ENCODE data around the gene MYT1. TPM values are rescaled to one million over a fixed set of nuclear protein-coding genes. Genes with fewer than 3 reads are reported as not detected.
"Not testable (repeated sequence)": the region's sequence is repeated elsewhere in the genome, so short reads cannot be mapped to it uniquely, and the experiment has no call there.

The MYT1 gene
- polyA plus RNA-seq, 3 donors: not detected

DNA sequence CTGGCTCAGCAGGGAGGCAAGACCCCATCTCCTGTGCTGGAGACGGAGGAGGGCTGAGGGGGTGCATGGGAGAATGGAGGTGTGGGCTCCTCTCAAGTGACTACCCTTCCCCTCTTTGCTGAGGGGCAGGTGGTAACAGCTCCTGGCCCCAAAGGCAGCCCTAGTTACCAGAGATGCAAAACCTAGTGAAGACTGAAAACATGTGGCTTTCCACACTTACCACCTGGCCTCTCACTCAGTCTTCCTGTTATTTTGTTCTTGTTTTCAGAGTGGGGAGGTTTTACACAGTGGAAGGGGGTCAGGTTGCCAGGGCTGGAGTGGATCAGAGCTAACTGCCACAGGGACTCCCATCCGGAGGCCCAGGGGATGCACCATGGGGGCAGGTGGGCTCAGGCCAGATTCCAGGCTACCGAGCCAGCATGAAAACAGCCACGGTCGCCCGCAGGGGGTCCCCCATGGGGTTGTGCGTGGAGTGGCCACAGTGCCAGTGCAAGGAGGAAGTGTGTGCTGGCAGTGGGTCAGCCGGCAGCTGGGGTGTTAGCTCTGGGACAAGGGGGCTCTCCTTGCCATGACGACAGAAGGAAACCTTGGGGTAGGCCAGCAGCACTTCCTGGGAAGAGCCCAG lies 21.1 kb downstream of the MYT1 start:
- Histone ChIP-seq H3K79me2 (ENCODE audit: insufficient read depth, low read length) (no peaks in the 10 kb centered on the region), H4K20me1 (ENCODE audit: insufficient read depth, low read length) (no peaks in the 10 kb centered on the region), H2AFZ (ENCODE audit: insufficient read depth, low read depth, low read length, poor library complexity, severe bottlenecking) (no peak overlapping the region), H3K4me3 (replicated peaks in 1 of 3; ENCODE audit: low read depth in 2 of 3, low read length in 3 of 3) (no peak overlapping the region), H3K9ac (ENCODE audit: insufficient read depth, low read length, poor library complexity, severe bottlenecking) (no peak overlapping the region), H3K9me3 (replicated peaks in 1 of 2; ENCODE audit: control insufficient read depth in 1 of 2, insufficient read depth in 1 of 2, low read length in 2 of 2) (peaks cover 4 to 23% of the 10 kb centered on the region in 2 donors), H3K27ac (ENCODE audit: low read depth in 1 of 2, low read length in 2 of 2) (no peak overlapping the region), H3K36me3 (replicated peaks in 1 of 2; ENCODE audit: control insufficient read depth in 1 of 2, insufficient read depth in 2 of 2, low read length in 2 of 2) (no peaks in the 10 kb centered on the region), H3K4me2 (replicated peaks; ENCODE audit: extremely low read depth, low read length, poor library complexity, severe bottlenecking) (no peak overlapping the region), H3K27me3 (ENCODE audit: control insufficient read depth in 2 of 2, insufficient read depth in 2 of 2, low read length in 2 of 2) (no peaks in the 10 kb centered on the region), H3K4me1 (ENCODE audit: control insufficient read depth in 1 of 2, insufficient read depth in 2 of 2, low read length in 2 of 2) (no peaks in the 10 kb centered on the region)
- TF ChIP-seq, protein P1, sequence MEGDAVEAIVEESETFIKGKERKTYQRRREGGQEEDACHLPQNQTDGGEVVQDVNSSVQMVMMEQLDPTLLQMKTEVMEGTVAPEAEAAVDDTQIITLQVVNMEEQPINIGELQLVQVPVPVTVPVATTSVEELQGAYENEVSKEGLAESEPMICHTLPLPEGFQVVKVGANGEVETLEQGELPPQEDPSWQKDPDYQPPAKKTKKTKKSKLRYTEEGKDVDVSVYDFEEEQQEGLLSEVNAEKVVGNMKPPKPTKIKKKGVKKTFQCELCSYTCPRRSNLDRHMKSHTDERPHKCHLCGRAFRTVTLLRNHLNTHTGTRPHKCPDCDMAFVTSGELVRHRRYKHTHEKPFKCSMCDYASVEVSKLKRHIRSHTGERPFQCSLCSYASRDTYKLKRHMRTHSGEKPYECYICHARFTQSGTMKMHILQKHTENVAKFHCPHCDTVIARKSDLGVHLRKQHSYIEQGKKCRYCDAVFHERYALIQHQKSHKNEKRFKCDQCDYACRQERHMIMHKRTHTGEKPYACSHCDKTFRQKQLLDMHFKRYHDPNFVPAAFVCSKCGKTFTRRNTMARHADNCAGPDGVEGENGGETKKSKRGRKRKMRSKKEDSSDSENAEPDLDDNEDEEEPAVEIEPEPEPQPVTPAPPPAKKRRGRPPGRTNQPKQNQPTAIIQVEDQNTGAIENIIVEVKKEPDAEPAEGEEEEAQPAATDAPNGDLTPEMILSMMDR (IDR thresholded peaks at IDR 0.05): no peak
- intact Hi-C loops (cut with micrococcal nuclease): no loop called here
- 91% methylated on average over 8 of the region's 9 CpGs for WGBS (ENCODE audit: insufficient coverage)
- peaks cover 2 to 21% (median 12%) of the 10 kb centered on the region in 7 donors for H3K9me3 Mint-ChIP-seq
- no peak for DNase-seq
- H3K27ac Mint-ChIP-seq: peak overlapping the region in 1 of 7 donors; percentile 55
- no peaks in the 10 kb centered on the region for H3K4me1 Mint-ChIP-seq
- H3K4me3 Mint-ChIP-seq: no peak overlapping the region
- H3K36me3 Mint-ChIP-seq: no peaks in the 10 kb centered on the region
- H3K27me3 Mint-ChIP-seq (ENCODE audit: low read depth in 3 of 3): peaks cover 2 to 9% (median 5%) of the 10 kb centered on the region in 3 donors

DNA sequence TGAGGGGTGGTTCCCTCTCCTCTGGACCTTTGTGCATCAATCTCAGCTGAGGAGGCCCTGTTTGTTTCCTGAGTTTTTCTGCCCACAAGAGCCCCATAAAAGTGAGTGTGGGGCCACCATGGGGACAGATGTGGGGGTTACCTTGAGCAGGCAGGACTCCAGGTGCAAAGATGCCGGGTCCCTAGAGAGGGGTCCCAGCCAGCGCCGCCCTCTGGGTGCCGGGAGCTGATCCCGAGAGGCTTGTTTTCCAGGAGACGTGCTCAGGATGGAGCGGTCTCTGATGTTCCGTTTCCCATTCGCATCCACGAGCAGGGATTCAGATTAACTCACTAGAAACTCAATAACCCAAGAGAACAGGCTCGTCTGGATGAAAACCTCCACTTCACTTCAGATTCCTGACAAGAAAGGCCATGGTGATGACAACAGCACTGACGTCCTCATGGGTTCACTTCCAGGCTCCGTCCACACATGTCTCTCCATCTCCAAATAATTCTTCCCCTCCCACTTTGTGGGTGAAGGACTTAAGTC lies 21.9 kb downstream of the MYT1 start:
- H3K27me3 Mint-ChIP-seq (ENCODE audit: low read depth in 3 of 3): peaks cover 2 to 9% (median 5%) of the 10 kb centered on the region in 3 donors
- WGBS (ENCODE audit: insufficient coverage): 93% methylated on average over 11 of the region's 13 CpGs
- no peak for DNase-seq
- no peaks in the 10 kb centered on the region for H3K27me3 ChIP-seq (ENCODE audit: control insufficient read depth in 2 of 2, insufficient read depth in 2 of 2, low read length in 2 of 2)
- no peaks in the 10 kb centered on the region for H3K36me3 Mint-ChIP-seq
- H3K9me3 Mint-ChIP-seq: peaks cover 2 to 20% (median 12%) of the 10 kb centered on the region in 7 donors
- no peaks in the 10 kb centered on the region for H3K4me1 ChIP-seq (ENCODE audit: control insufficient read depth in 1 of 2, insufficient read depth in 2 of 2, low read length in 2 of 2)
- no peak overlapping the region for H3K27ac Mint-ChIP-seq
- no peak overlapping the region for H2AFZ ChIP-seq (ENCODE audit: insufficient read depth, low read depth, low read length, poor library complexity, severe bottlenecking)
- H3K9me3 ChIP-seq (replicated peaks in 1 of 2; ENCODE audit: control insufficient read depth in 1 of 2, insufficient read depth in 1 of 2, low read length in 2 of 2): peaks cover 4 to 23% of the 10 kb centered on the region in 2 donors
- H3K4me3 ChIP-seq (replicated peaks in 1 of 3; ENCODE audit: low read depth in 2 of 3, low read length in 3 of 3): no peak overlapping the region
- no peaks in the 10 kb centered on the region for H3K4me1 Mint-ChIP-seq
- TF ChIP-seq, protein P1 (IDR thresholded peaks at IDR 0.05): no peak
- no peak overlapping the region for H3K9ac ChIP-seq (ENCODE audit: insufficient read depth, low read length, poor library complexity, severe bottlenecking)
- H4K20me1 ChIP-seq (ENCODE audit: insufficient read depth, low read length): no peaks in the 10 kb centered on the region
- H3K4me3 Mint-ChIP-seq: no peak overlapping the region
- no peak overlapping the region for H3K27ac ChIP-seq (ENCODE audit: low read depth in 1 of 2, low read length in 2 of 2)
- no peak overlapping the region for H3K4me2 ChIP-seq (replicated peaks; ENCODE audit: extremely low read depth, low read length, poor library complexity, severe bottlenecking)
- intact Hi-C loops (cut with micrococcal nuclease): no loop called here
- no peaks in the 10 kb centered on the region for H3K79me2 ChIP-seq (ENCODE audit: insufficient read depth, low read length)
- no peaks in the 10 kb centered on the region for H3K36me3 ChIP-seq (replicated peaks in 1 of 2; ENCODE audit: control insufficient read depth in 1 of 2, insufficient read depth in 2 of 2, low read length in 2 of 2)

DNA sequence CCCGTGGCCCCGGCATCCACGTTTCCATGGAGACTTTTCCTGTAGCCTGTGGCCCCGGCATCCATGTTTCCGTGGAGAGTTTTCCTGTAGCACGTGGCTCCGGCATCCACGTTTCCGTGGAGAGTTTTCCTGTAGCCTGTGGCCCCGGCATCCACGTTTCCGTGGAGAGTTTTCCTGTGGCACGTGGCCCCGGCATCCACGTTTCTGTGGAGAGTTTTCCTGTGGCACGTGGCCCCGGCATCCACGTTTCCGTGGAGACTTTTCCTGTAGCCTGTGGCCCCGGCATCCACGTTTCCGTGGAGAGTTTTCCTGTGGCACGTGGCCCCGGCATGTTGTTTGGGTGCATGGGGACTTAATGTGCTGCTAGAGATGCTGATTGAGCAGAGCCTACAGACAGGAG lies 23.0 kb downstream of the MYT1 start:
- H2AFZ ChIP-seq (ENCODE audit: insufficient read depth, low read depth, low read length, poor library complexity, severe bottlenecking); H3K36me3 ChIP-seq (replicated peaks in 1 of 2; ENCODE audit: control insufficient read depth in 1 of 2, insufficient read depth in 2 of 2, low read length in 2 of 2); H3K4me1 ChIP-seq (ENCODE audit: control insufficient read depth in 1 of 2, insufficient read depth in 2 of 2, low read length in 2 of 2); H3K27me3 Mint-ChIP-seq (ENCODE audit: low read depth in 3 of 3); H3K27ac ChIP-seq (ENCODE audit: low read depth in 1 of 2, low read length in 2 of 2); H3K27me3 ChIP-seq (ENCODE audit: control insufficient read depth in 2 of 2, insufficient read depth in 2 of 2, low read length in 2 of 2); H3K4me1 Mint-ChIP-seq; H3K4me3 ChIP-seq (replicated peaks in 1 of 3; ENCODE audit: low read depth in 2 of 3, low read length in 3 of 3); DNase-seq; H3K79me2 ChIP-seq (ENCODE audit: insufficient read depth, low read length); H3K36me3 Mint-ChIP-seq; H3K4me3 Mint-ChIP-seq; H3K27ac Mint-ChIP-seq; H4K20me1 ChIP-seq (ENCODE audit: insufficient read depth, low read length); intact Hi-C loops (cut with micrococcal nuclease); H3K9ac ChIP-seq (ENCODE audit: insufficient read depth, low read length, poor library complexity, severe bottlenecking); H3K4me2 ChIP-seq (replicated peaks; ENCODE audit: extremely low read depth, low read length, poor library complexity, severe bottlenecking): not testable (repeated sequence)
- H3K9me3 ChIP-seq (replicated peaks in 1 of 2; ENCODE audit: control insufficient read depth in 1 of 2, insufficient read depth in 1 of 2, low read length in 2 of 2): peaks cover 4 to 23% of the 10 kb centered on the region in 2 donors
- peaks cover 2 to 20% (median 12%) of the 10 kb centered on the region in 7 donors for H3K9me3 Mint-ChIP-seq
- WGBS (ENCODE audit: insufficient coverage): 95% methylated on average over 23 of the region's 24 CpGs

Data from CD14-positive monocyte (primary cell).